Astrocyte of the spinal cord (primary cell): Measurements from ENCODE around the gene MVP.

Experiments used
- DNase-seq: peaks from one replicate; pipeline ENCODE4 v3.0.0; 2011; ENCODE audit warnings: low read depth, low spot score
- H3K4me3 ChIP-seq: 2 replicates; pipeline ENCODE4 v1.5.1; 2011; ENCODE audit warnings: low read depth, mild to moderate bottlenecking, low read length, moderate library complexity
- CTCF ChIP-seq: IDR thresholded peaks from 2 replicates; pipeline ENCODE4 v1.5.1; 2012; ENCODE audit warnings: low read depth, mild to moderate bottlenecking, low read length, inconsistent platforms
- in situ Hi-C: cut with HindIII; loops from 2 replicates; pipeline ENCODE4 v1.10.0; 2017; ENCODE audit warnings: low sequenced_read_pairs

Gene MVP

GRCh38 chr16:29843931-29844330 lies 23.7 kb downstream of the MVP start:
- no peak overlapping the region for H3K4me3 ChIP-seq
- in situ Hi-C loops = no loop called here
- TF ChIP-seq CTCF = no peak
- no peak for DNase-seq

GRCh38 chr16:29844575-29845331 lies 24.5 kb downstream of the MVP start:
- DNase-seq = no peak
- in situ Hi-C loops = no loop called here
- TF ChIP-seq CTCF = no peak
- H3K4me3 ChIP-seq = no peak overlapping the region

- DNase-seq = no peak
- TF ChIP-seq CTCF = no peak
- in situ Hi-C loops = no loop called here
- H3K4me3 ChIP-seq = no peak overlapping the region
Observed at GRCh38 chr16:29845656-29846055, 25.4 kb downstream of the MVP start.

- DNase-seq = peak; percentile 55
- in situ Hi-C loops = no loop called here
- H3K4me3 ChIP-seq = no peak overlapping the region
- TF ChIP-seq CTCF = peak; percentile 95
Observed at GRCh38 chr16:29848420-29849297, 28.4 kb downstream of the MVP start.

- in situ Hi-C loops = no loop called here
- H3K4me3 ChIP-seq = no peak overlapping the region
- no peak for DNase-seq
- no peak for TF ChIP-seq CTCF
Observed at GRCh38 chr16:29849505-29849904, 29.2 kb downstream of the MVP start.

- in situ Hi-C loops = no loop called here
Observed at GRCh38 chr16:29850998-29851397, 30.7 kb downstream of the MVP start.

More at GRCh38 chr16:29850998-29851397, 30.7 kb downstream of the MVP start:
- no peak for DNase-seq
- H3K4me3 ChIP-seq = no peak overlapping the region
- TF ChIP-seq CTCF = no peak
